H54 (cell line): ENCODE results near the gene CD300C.
"Not testable (repeated sequence)": the region's sequence is repeated elsewhere in the genome, so short reads cannot be mapped to it uniquely, and the experiment has no call there.

Source experiments
- DNase-seq: peaks from one replicate; pipeline ENCODE4 v3.0.0; 2011; ENCODE audit warnings: low spot score, mixed read lengths; ENCODE audit not compliant: insufficient read length
- FAIRE-seq: peaks from 3 replicates; lab custom pipeline; 2011; peaks lifted over from hg19 to GRCh38; lab: Jason Lieb, UNC
- POLR2A ChIP-seq: IDR thresholded peaks from 2 replicates; pipeline ENCODE4 v1.6.1; 2011; ENCODE audit warnings: low read depth, mild to moderate bottlenecking, low read length

The CD300C gene

GRCh38 chr17:74569020-74570003, 23.4 kb upstream of the CD300C start:
- peak; percentile 85 for DNase-seq
- TF ChIP-seq POLR2A = no peak
- FAIRE-seq = no peak

GRCh38 chr17:74568106-74568873, 22.4 kb upstream of the CD300C start:
- DNase-seq = no peak
- FAIRE-seq = no peak
- no peak for TF ChIP-seq POLR2A

- no peak for TF ChIP-seq POLR2A
- FAIRE-seq (no peak), DNase-seq (no peak)
Observed at GRCh38 chr17:74567397-74567796, 21.5 kb upstream of the CD300C start, which contains the start of gene CD300H. Gene CD300H, minus strand, starts transcription at chr17:74567509.

GRCh38 chr17:74566132-74566753, 20.3 kb upstream of the CD300C start:
- no peak for FAIRE-seq
- TF ChIP-seq POLR2A = no peak
- DNase-seq = peak; percentile 52

GRCh38 chr17:74565126-74565525, 19.2 kb upstream of the CD300C start:
- DNase-seq (no peak), FAIRE-seq (no peak)
- no peak for TF ChIP-seq POLR2A

GRCh38 chr17:74563358-74563757, 17.4 kb upstream of the CD300C start:
- no peak for TF ChIP-seq POLR2A
- FAIRE-seq = no peak
- no peak for DNase-seq

GRCh38 chr17:74561586-74561985, 15.7 kb upstream of the CD300C start:
- no peak for DNase-seq
- no peak for TF ChIP-seq POLR2A
- no peak for FAIRE-seq

GRCh38 chr17:74558882-74559519, 13.1 kb upstream of the CD300C start:
- no peak for FAIRE-seq
- TF ChIP-seq POLR2A = no peak

GRCh38 chr17:74558402-74558801, 12.5 kb upstream of the CD300C start:
- not testable (repeated sequence) for DNase-seq, FAIRE-seq

More at GRCh38 chr17:74558882-74559519, 13.1 kb upstream of the CD300C start:
- no peak for DNase-seq

GRCh38 chr17:74555427-74555940, 9.6 kb upstream of the CD300C start:
- DNase-seq (no peak), FAIRE-seq (no peak)
- no peak for TF ChIP-seq POLR2A

- DNase-seq (no peak), FAIRE-seq (no peak)
- TF ChIP-seq POLR2A = no peak
Observed at GRCh38 chr17:74554909-74555308, 9.0 kb upstream of the CD300C start.

- no peak for FAIRE-seq
- no peak for TF ChIP-seq POLR2A
- DNase-seq = no peak
Observed at GRCh38 chr17:74552037-74552436, 6.1 kb upstream of the CD300C start.

- DNase-seq (no peak), FAIRE-seq (no peak)
- TF ChIP-seq POLR2A = no peak
Observed at GRCh38 chr17:74550602-74551001, 4.7 kb upstream of the CD300C start.
